SK-N-SH (cell line): ENCODE results near the gene TAS2R31. TPM values are rescaled to one million over a fixed set of nuclear protein-coding genes. Genes with fewer than 3 reads are reported as not detected.

Source experiments
- CTCF ChIA-PET: fragments of 300-600, 350-600 bp; formaldehyde crosslinking; extraction: SDS; loops from one replicate; lab custom pipeline; 2021; lab: Yijun Ruan, JAX
- POLR2A ChIA-PET: fragments of 350-600 bp; sonication (Branson Sonifier 250); formaldehyde crosslinking; extraction: SDS; loops from one replicate; lab custom pipeline; 2020; ENCODE audit warnings: antibody characterized with exemption, inconsistent platforms; lab: Yijun Ruan, JAX
- DNase-seq: peaks from one replicate; pipeline ENCODE4 v3.0.0; 2012
- H2AFZ ChIP-seq: fragments of 200-600 bp; sonication (generic); 2 replicates; pipeline ENCODE4 v1.8.1; 2016; ENCODE audit warnings: antibody characterized with exemption, mild to moderate bottlenecking, low read depth
- H3F3A ChIP-seq: fragments of 200-600 bp; sonication (generic); replicated peaks from 2 replicates; pipeline ENCODE3; 2016; ENCODE audit warnings: antibody characterized with exemption, mild to moderate bottlenecking; ENCODE audit not compliant: insufficient read depth
- H3K27ac ChIP-seq, 2 experiments: fragments of 200-500 bp in 1 of 2; fragments of 200-600 bp in 1 of 2; sonication (Bioruptor generic) in 1 of 2; sonication (generic), shearing (Covaris generic) in 1 of 2; 2 replicates each; pipeline versions ENCODE4 v1.5.1 to v1.6.1; 2014 to 2016; ENCODE audit warnings: low read depth in 2 of 2, inconsistent platforms in 1 of 2, low read length in 1 of 2, mild to moderate bottlenecking in 1 of 2, mixed read lengths in 1 of 2
- H3K27me3 ChIP-seq: fragments of 200-600 bp; sonication (generic), shearing (Covaris generic); 2 replicates; pipeline ENCODE4 v1.6.1; 2016; ENCODE audit warnings: mixed run types; ENCODE audit not compliant: insufficient read depth
- H3K36me3 ChIP-seq, 2 experiments: fragments of 200-500 bp in 1 of 2; fragments of 200-600 bp in 1 of 2; sonication (Bioruptor generic) in 1 of 2; sonication (generic) in 1 of 2; replicated peaks in 1 of 2; 2 replicates each; pipeline versions ENCODE3 to v1.5.1; 2014 to 2016; ENCODE audit warnings: low read length in 1 of 2, mild to moderate bottlenecking in 1 of 2; ENCODE audit not compliant: insufficient read depth in 2 of 2, control insufficient read depth in 1 of 2
- H3K4me1 ChIP-seq, 2 experiments: fragments of 200-500 bp in 1 of 2; fragments of 200-600 bp in 1 of 2; sonication (Bioruptor generic) in 1 of 2; sonication (generic), shearing (Covaris generic) in 1 of 2; 2 replicates each; pipeline versions ENCODE4 v1.5.1 to v1.6.1; 2014 to 2016; ENCODE audit warnings: low read depth in 1 of 2, low read length in 1 of 2, mixed run types in 1 of 2; ENCODE audit not compliant: insufficient read depth in 2 of 2, control insufficient read depth in 1 of 2
- H3K4me2 ChIP-seq: fragments of 200-600 bp; sonication (generic), shearing (Covaris generic); 2 replicates; pipeline ENCODE4 v1.6.1; 2017; ENCODE audit warnings: mixed run types
- H3K4me3 ChIP-seq, 2 experiments: fragments of 200-500 bp in 1 of 2; fragments of 200-600 bp in 1 of 2; sonication (Bioruptor generic) in 1 of 2; sonication (generic), shearing (Covaris generic) in 1 of 2; 2 replicates each; pipeline versions ENCODE4 v1.5.1 to v1.8.1; 2014 to 2016; ENCODE audit warnings: low read depth in 2 of 2, inconsistent platforms in 1 of 2, low read length in 1 of 2, mild to moderate bottlenecking in 1 of 2, mixed read lengths in 1 of 2, moderate library complexity in 1 of 2
- H3K79me2 ChIP-seq: fragments of 200-600 bp; sonication (generic); 2 replicates; pipeline ENCODE4 v1.8.1; 2017; ENCODE audit warnings: mild to moderate bottlenecking; ENCODE audit not compliant: insufficient read depth
- H3K9ac ChIP-seq: fragments of 200-600 bp; sonication (generic); 2 replicates; pipeline ENCODE4 v1.6.1; 2017; ENCODE audit warnings: mixed run types
- H3K9me2 ChIP-seq: fragments of 200-600 bp; sonication (generic); 2 replicates; pipeline ENCODE4 v1.6.1; 2017; ENCODE audit warnings: mixed run types
- H3K9me3 ChIP-seq: fragments of 200-600 bp; sonication (generic); 2 replicates; pipeline ENCODE4 v1.6.1; 2017; ENCODE audit warnings: mixed run types, mild to moderate bottlenecking, moderate library complexity
- H4K20me1 ChIP-seq: fragments of 200-600 bp; sonication (generic); 2 replicates; pipeline ENCODE4 v1.6.1; 2017; ENCODE audit warnings: mild to moderate bottlenecking, mixed run types; ENCODE audit not compliant: insufficient read depth
- CHD2 ChIP-seq: fragments of 150-350 bp; IDR thresholded peaks from 2 replicates; pipeline ENCODE4 v1.6.1; 2018; ENCODE audit warnings: low read length; ENCODE audit not compliant: partially characterized antibody
- CTCF ChIP-seq: fragments of 200-600 bp; sonication (generic); IDR thresholded peaks from 2 replicates; pipeline ENCODE4 v1.6.1; 2017; ENCODE audit warnings: antibody characterized with exemption, mild to moderate bottlenecking, moderate library complexity
- ELF1 ChIP-seq: IDR thresholded peaks from 2 replicates; pipeline ENCODE4 v1.4.0; 2012
- EP300 ChIP-seq, 2 experiments: IDR thresholded peaks; 2 replicates each; pipeline versions ENCODE4 v1.4.0 to v1.6.1; 2012; ENCODE audit warnings: borderline replicate concordance in 1 of 2, low read depth in 1 of 2, low read length in 1 of 2
- FOXM1 ChIP-seq: IDR thresholded peaks from 2 replicates; pipeline ENCODE4 v1.4.0; 2012; ENCODE audit warnings: low read depth, mild to moderate bottlenecking
- MAX ChIP-seq: IDR thresholded peaks from 2 replicates; pipeline ENCODE4 v1.4.0; 2012; ENCODE audit warnings: low read depth
- MEF2A ChIP-seq: IDR thresholded peaks from 2 replicates; pipeline ENCODE4 v1.4.0; 2012; ENCODE audit warnings: low read depth, borderline replicate concordance
- RAD21 ChIP-seq: IDR thresholded peaks from 2 replicates; pipeline ENCODE4 v1.6.1; 2012; ENCODE audit warnings: mild to moderate bottlenecking, low read length
- RFX5 ChIP-seq: IDR thresholded peaks from 2 replicates; pipeline ENCODE4 v1.6.1; 2012; ENCODE audit warnings: mild to moderate bottlenecking, improper control_type of control experiment, low read length
- RXRA ChIP-seq: IDR thresholded peaks from 2 replicates; pipeline ENCODE4 v1.4.0; 2012; ENCODE audit warnings: low read depth, mild to moderate bottlenecking, borderline replicate concordance
- SMC3 ChIP-seq: IDR thresholded peaks from 2 replicates; pipeline ENCODE4 v1.6.1; 2012; ENCODE audit warnings: low read depth, low read length, improper control_type of control experiment
- TCF12 ChIP-seq: IDR thresholded peaks from 2 replicates; pipeline ENCODE4 v1.4.0; 2012
- TEAD4 ChIP-seq: IDR thresholded peaks from 2 replicates; pipeline ENCODE4 v1.4.0; 2012; ENCODE audit warnings: mild to moderate bottlenecking, borderline replicate concordance; ENCODE audit not compliant: insufficient read depth
- WGBS: methylation state at CpG from one replicate; pipeline ENCODE4 v1.1.6; 2017; ENCODE audit warnings: low lambda C conversion rate; 5-methylcytosine and 5-hydroxymethylcytosine counted together
- polyA plus RNA-seq, 3 experiments: library from polyadenylated mRNA; depleted of rRNA; stranded (reverse); fragments of >200 nt; gene quantifications; 2 replicates each; pipeline ENCODE4 v1.2.3, GENCODE V29; 2012
- TF ChIP-seq, protein P1 (sequence below): IDR thresholded peaks from 2 replicates; pipeline ENCODE4 v1.4.0; 2012; ENCODE audit warnings: low read depth, borderline replicate concordance
- TF ChIP-seq, protein P2 (sequence below): fragments of 150-350 bp; IDR thresholded peaks from 2 replicates; pipeline ENCODE4 v1.6.1; 2016; ENCODE audit warnings: mild to moderate bottlenecking, low read depth, low read length
- TF ChIP-seq, protein P3 (sequence below): IDR thresholded peaks from 2 replicates; pipeline ENCODE4; 2012

TAS2R31 gene
- polyA plus RNA-seq, 1 of the 3 experiments (the other 2 are of a cell fraction), result 0.16 TPM

DNA sequence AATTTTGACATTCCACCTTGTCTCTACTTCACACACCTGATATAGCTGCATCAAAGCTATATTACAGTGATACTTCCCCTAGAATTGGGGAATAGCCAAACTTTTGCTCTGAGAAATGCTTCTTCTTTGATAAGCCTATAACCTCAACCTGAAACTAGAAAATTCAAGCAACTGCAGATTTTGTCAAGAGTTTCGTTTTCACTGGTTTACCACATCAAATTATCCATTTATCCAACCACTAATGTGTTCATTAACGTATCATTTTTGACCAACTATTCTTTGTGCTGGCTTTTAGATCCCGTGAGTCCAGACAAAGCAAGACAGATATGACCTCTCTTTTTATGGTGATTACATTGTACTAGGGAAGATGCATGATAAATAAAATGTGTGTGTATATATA is 44.4 kb upstream of the TAS2R31 start:
- Histone ChIP-seq H3K9me2 (no peaks in the 10 kb centered on the region), H4K20me1 (no peaks in the 10 kb centered on the region)
- CTCF ChIA-PET, result no interaction called here
- TF ChIP-seq FOXM1, result no peak
- TF ChIP-seq ELF1, result no peak
- TF ChIP-seq, protein P1, sequence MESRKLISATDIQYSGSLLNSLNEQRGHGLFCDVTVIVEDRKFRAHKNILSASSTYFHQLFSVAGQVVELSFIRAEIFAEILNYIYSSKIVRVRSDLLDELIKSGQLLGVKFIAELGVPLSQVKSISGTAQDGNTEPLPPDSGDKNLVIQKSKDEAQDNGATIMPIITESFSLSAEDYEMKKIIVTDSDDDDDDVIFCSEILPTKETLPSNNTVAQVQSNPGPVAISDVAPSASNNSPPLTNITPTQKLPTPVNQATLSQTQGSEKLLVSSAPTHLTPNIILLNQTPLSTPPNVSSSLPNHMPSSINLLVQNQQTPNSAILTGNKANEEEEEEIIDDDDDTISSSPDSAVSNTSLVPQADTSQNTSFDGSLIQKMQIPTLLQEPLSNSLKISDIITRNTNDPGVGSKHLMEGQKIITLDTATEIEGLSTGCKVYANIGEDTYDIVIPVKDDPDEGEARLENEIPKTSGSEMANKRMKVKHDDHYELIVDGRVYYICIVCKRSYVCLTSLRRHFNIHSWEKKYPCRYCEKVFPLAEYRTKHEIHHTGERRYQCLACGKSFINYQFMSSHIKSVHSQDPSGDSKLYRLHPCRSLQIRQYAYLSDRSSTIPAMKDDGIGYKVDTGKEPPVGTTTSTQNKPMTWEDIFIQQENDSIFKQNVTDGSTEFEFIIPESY, result no peak
- TF ChIP-seq CHD2, result no peak
- no peak for TF ChIP-seq RAD21
- no peak for TF ChIP-seq SMC3
- TF ChIP-seq TEAD4, result no peak
- TF ChIP-seq CTCF, result no peak
- TF ChIP-seq, protein P2, sequence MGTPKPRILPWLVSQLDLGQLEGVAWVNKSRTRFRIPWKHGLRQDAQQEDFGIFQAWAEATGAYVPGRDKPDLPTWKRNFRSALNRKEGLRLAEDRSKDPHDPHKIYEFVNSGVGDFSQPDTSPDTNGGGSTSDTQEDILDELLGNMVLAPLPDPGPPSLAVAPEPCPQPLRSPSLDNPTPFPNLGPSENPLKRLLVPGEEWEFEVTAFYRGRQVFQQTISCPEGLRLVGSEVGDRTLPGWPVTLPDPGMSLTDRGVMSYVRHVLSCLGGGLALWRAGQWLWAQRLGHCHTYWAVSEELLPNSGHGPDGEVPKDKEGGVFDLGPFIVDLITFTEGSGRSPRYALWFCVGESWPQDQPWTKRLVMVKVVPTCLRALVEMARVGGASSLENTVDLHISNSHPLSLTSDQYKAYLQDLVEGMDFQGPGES, result no peak
- TF ChIP-seq EP300 (IDR thresholded peaks at IDR 0.05; ENCODE audit: borderline replicate concordance in 1 of 2, low read depth in 1 of 2, low read length in 1 of 2), result no peak
- no peak for TF ChIP-seq MAX
- TF ChIP-seq, protein P3, sequence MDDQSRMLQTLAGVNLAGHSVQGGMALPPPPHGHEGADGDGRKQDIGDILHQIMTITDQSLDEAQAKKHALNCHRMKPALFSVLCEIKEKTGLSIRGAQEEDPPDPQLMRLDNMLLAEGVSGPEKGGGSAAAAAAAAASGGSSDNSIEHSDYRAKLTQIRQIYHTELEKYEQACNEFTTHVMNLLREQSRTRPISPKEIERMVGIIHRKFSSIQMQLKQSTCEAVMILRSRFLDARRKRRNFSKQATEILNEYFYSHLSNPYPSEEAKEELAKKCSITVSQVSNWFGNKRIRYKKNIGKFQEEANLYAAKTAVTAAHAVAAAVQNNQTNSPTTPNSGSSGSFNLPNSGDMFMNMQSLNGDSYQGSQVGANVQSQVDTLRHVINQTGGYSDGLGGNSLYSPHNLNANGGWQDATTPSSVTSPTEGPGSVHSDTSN, result no peak
- no peak for TF ChIP-seq RFX5
- TF ChIP-seq TCF12, result no peak
- no peak for TF ChIP-seq MEF2A
- no peak for TF ChIP-seq RXRA
- TF ChIP-seq, all 33 proteins: peak for 0
- Histone ChIP-seq H3K4me1 (no peaks in the 10 kb centered on the region), H3K9me3 (no peaks in the 10 kb centered on the region), H3K27ac (no peak overlapping the region), H2AFZ (no peak overlapping the region), H3K4me2 (no peak overlapping the region), H3F3A (no peaks in the 10 kb centered on the region), H3K9ac (no peak overlapping the region), H3K4me3 (no peak overlapping the region), H3K36me3 (no peaks in the 10 kb centered on the region), H3K27me3 (no peaks in the 10 kb centered on the region), H3K79me2 (no peaks in the 10 kb centered on the region)
- no peak for DNase-seq
- POLR2A ChIA-PET, result no interaction called here
- WGBS, result 0% methylated on average over 2 of the region's 3 CpGs
